Bone marrow (tissue), 2 donors: Measurements from ENCODE around the gene MRPS14.

ENCODE experiments used
- DNase-seq, 2 donors: peaks; one replicate each; lab custom pipeline; 2025; lab: John Stamatoyannopoulos, UW

MRPS14 gene

DNA sequence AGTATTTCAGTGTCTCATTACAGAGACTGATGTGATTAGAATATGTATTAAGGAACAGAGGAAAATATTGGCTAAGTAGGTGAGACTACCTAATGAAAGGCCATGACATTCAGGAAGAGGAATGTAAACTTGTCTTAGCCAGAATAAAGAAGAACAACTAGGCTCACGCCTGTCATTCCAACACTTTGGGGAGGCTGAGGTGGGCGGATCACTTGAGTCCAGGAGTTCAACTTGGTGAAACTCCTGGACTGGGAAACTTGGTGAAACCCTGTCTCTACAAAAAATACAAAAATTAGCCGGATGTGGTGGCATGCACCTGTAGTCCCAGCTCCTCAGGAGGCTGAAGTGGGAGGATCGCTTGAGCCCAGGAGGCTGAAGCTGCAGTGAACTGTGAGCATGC lies 38.3 kb downstream of the MRPS14 start:
- DNase-seq = no peak

DNA sequence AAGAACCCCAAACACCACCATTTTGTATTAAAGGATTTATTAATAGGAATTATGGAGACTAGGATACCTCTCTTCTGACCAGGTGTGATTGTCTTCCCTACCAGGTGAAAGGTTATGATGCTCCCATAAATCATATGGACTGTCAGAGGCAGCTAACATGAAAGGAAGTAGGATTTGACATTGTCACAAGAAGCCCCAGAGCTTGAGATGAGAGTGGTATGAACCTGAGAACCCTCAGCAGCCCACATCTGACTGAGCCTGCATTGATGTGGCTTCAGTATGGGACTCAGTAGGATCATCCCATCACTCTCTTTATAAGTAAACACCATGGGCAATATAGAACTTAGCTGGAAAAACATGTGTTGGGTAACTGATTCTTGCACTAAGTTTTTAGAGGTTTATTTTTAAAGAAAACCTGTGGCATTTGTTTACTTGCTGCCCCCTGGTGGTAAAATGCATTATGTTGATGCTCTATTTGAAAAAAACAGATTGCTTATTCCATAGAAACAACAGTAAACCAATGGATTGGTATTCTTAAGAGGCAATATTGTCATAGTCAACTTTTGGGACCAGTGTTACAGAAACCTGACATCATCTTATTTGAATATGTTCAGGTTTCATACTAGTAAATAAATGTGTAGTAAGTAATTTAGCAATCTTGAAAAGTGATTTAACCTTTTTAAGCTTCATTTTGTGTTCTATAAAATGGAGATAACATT lies 40.1 kb downstream of the MRPS14 start:
- peak in 1 of 2 donors; percentile 64 for DNase-seq

DNA sequence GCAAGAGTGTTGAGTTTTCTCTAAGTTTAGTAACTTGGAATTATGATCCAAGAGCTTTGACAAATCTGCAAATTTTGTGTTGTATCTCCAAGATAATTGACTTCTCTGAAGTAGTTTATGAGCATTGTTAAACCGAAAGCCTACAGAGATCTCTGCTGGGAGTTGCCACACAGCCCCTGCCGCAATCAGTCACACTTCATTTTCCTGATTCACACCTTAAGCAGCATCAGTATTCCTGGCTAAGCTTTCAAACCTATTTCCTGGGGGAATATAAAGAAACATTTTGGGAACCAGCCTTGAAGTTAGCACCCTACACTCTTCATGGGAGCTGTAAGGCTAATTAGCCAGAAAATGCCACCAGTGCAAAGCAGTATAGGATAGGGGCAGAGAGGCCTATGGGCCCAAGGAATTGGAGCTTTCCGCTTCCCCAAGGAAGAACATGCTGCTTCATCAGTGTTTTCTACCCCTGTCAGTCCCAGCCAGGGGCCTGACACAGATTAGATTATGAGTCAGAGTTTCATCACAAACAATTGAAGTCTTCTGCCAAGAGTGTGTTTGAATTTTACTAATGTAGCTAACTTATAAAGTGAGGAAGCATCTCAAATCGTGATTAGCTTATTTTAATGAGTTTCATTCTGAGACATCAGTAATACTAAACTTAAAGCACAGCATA lies 46.7 kb downstream of the MRPS14 start:
- DNase-seq = no peak

DNA sequence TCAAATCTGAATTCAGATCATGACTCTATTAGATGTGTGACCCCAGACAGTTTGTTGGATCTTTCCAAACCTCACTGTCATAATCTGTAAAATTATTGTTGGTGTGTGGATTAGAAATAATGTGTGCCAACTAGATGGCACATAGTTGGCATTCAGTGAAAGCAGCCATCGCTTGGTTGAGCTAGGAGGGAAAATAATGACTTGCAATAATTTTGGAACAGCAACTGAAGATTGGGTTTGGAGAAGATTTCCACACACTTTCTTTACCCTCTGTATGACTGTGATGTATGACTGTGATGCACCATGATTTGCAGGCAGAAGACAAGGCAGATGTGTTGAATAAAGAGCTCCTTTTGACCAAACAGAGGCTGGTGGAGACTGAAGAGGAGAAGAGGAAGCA lies 47.5 kb downstream of the MRPS14 start:
- DNase-seq = no peak

DNA sequence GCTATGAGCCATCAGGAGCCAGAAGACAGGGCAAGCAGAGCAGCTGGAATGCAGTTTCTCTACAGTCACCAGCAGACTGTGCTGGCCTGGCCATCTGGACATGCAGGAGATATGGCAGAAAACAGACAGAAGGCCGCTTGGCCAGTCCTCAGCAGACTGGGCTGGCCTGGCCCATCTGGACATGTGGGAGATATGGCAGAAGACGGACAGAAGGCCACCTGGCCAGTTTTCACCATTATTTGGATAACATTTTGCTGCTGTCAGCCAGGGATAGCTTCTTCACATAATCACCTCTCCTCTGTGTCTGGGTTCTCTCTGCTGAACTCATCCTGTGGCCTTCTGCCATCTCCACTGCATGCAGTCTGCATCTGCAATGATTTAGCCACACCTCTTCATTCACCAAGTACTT lies 48.5 kb downstream of the MRPS14 start:
- no peak for DNase-seq

DNA sequence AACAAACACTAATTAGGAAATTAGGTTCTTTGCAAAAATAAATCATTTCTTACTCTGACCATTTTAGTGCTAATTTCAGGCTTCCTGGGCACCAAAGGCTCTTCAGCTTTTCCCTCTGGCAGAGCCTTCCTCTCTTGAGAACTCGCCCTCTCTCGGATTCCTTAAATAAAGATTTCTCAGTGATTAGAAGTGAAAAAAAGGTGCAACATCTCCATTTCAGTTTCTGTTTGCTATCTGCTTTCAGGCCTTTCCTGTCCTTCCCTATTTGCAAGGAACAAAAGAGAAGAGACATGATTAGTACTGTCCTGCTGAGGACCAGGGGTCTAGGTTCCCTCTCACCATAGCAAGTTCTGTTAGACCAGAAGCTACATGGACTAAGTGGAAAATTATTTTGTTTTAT lies 51.3 kb downstream of the MRPS14 start:
- no peak for DNase-seq

DNA sequence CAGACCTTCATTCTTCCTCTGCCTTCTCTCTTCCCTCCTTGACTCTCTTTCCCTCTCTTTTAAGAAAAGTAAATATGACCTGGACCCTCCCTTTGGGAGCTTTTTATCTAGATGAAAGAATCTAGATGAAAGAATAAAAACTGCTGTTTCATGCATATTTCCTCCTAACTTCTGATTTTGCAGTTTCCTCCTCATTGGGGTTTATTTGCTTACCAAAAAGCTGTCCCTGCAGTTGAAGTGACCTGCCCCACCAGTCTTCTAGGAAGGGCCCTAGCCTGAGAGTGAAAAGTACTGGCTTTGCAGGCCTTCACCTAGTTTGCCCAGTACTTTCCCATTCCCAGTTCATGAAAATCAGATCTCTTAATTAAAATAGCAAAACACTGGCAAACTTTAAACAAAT lies 51.8 kb downstream of the MRPS14 start:
- DNase-seq = no peak

DNA sequence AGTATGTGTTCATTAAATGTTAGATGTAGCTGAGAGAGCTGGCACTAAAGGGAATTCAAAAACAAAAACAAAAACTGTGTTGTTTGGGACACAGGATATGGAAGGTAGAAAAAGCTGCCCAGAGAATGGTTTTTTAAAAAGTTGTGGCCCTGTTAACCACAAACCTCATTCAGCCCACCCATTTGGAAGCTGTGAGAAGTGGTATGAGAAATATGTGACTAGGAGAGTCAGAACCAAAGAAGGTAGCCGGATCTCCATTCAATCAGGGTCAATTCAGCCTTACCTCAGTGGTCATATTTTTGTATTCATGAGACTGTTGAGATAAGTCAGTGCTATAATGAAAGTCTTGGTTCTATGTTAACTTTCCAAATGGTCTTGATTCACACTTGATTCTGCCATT lies 53.2 kb downstream of the MRPS14 start:
- no peak for DNase-seq

DNA sequence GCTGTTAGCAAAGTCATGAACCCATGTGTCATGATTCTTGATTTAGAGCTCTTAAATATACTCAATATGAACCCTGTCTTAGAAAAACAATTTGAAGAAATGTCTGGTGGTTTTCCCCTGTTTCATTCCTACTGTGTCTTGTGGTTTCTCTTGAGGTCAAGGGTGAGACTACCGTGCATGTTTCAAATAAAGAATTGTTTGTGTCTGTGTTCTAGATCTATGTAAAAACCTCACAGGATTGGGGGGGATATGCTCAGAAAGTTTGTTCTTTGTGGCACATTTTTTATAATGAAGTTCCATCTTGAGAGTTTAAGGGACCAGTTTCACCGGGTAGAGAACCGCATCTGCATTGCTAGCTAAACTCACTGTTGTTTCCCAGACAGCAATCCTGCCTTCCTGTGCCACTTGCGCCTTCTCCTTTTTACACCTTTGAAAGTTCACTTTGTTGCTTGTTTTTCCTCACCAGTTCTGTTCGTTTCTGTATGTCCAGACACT lies 54.4 kb downstream of the MRPS14 start:
- DNase-seq = peak in 1 of 2 donors; percentile 57

DNA sequence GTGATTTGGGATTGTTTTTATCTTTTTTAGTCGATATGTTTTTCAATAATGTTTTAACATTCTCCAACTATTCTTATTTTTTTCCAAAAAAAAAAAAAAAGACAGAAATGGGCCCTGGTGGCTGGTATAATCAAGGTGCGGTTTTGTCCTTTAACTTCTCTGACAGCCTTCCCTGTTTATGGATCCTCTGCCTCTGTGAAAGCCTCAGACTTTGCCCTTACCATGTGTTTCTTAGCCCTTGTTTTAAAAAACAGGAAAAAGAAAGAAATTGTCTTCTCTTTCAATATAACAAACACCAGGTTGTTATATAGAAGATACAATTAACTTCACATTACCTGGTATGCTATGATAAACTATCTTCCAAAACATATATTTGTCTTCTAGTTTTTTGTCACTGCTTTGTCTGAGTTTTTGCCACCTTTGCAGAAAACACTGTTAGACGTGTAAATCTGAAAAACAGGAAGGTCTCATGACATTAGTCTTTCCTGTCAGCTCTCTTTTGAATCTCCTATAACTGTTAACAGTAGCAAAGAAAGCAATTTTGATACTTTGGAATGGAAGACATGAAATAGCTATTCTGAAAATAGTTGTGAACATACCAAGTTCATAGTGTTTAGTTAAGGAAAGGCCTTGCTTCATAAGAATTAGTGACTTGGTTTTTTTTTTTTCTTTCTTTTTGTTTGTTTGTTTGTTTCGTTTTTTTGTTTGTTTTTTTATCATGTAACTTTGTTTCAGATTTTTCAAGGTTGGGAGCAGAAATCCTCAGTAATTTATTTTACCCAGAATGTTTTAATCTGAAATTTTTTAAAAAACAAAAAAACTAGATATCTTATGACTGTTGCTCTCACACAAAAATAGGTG lies 55.1 kb downstream of the MRPS14 start:
- DNase-seq = peak in 1 of 2 donors; percentile 44

DNA sequence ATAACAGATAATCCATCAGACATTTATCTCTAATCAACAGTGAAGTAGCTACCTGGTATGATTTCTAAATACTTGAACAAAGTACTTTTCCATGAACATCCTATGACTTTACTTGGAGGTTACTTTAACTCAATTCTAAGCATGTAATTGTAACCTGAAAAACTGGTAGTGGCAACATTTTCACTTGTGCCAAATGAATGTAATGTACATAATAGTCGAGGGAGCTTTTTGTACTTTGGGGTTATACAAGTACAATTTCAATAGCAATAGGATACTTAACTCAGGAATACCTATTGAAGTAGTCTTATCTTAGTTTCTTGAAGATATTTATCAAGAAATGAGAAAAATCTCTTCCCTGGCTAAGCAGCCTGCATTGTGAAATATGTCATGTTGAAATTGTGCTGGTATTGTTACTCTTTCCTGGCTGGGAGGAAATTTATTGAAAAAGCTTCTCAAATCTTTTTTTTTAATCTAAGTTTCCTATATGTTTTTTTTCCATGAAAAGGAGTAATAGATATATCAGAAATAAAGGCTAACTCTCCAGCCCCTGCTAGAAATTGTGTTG lies 57.1 kb downstream of the MRPS14 start:
- DNase-seq = no peak

DNA sequence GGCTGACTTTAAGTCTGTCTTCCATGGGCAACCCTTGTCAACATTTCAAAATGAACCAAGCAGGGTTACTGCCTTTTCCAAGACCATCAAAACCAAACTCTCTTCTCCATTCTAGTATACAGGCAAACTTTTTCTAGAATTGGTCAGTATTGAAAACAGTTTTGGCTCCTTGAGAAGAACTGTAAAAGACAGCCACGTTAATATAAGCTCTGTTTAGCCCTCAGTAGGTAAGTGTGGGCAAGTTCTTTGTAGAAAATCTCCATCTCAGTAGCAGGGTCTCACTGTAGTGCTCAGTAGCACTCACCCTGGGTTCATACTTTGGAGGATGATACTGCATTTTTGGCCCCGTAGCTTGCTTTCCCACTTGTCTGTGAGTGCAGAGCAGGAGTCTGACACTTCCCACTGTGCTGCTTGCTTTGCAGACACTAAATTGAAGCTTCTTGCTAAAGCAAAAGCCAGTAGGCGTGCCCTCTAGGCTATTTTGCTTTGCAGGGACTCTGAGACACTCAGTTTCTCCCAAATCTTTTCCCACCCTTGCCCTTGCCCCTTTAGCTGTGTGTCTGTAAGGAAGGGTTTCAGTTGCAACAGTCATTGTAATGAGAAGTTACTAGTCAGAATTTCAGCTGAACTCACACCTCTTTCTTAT lies 57.7 kb downstream of the MRPS14 start:
- DNase-seq = peak; percentile 6 to 37

DNA sequence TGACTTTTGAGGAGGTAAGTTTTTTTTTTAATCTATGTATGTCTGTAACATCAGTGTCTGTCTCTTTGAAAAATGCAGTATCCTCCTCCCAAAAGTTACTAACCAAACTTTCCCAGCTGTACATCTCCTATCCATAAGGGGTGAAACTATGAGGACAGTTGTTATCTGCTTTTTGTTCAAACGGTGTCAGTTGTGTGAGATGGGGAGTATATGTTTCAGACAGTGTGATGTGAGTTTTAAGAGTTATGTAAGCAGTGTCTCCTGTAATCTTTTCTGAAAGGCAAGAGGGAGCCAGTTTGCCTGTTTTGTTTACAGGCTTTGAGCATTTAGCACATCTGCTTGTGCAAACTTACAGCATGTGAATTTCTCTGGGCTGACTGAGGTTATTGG lies 58.3 kb downstream of the MRPS14 start:
- no peak for DNase-seq

DNA sequence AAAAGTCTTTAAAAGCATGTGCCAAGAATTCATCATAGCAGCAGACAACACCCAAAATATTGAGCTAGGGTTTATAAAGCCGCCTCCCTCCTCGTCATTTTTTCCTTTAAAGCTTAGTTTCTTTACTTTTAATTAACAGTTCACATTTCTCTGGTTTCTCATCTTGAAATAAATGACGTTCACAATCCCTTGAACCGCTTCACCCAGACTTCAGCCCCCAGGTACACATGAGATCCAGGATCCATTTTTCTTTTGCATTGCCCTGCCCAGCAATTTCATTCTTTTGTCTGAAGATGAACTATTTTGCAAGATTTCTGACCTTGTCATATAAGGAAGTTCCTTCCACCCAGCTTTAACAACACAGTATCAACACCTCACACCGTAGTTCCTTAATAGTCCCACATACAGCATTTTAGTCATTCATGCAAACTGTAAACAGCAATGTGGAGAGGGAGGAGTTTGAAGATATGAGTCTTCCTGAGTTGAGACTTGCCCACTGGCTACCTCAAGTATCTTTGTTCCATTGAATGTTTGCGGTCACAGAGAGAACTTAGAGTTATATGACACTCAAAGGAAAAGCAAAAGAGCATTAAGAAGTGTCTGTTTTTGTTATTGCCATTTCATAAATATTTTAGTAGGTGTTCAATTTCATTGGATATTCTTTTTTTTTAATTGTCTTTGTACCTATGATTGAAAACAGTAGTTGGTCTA lies 58.8 kb downstream of the MRPS14 start:
- DNase-seq = peak in 1 of 2 donors; percentile 85

DNA sequence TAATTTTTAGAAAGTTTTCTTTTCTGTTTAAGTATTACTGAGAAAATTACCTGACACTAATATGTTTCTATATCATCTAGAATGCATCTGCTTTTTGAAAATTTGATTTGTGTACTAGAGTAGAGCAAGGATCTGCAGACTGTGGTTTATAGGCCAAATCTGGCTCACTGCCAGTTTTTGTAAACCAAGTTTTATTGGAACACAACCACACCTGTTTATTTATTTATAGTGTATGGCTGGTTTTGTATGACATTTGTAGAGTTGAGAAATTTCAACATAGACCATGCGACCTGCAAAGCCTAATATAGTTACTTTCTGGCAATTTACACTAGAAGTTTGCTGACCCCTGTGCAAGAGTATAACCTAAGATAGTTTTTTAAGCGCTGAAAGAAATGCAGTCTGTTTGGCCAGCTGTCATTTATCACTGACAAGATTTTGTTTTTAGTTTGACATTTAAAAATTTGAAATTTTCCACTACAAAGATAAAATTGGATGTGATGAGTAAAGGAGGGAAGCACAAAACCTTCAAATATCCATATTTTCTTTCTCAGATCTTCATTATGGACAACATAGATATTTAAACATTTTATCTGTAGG lies 59.6 kb downstream of the MRPS14 start:
- DNase-seq = no peak
